Nephron progenitor cell (in vitro differentiated cells): ENCODE measurements around the gene SLC35E3.
"Not testable (repeated sequence)": the region's sequence is repeated elsewhere in the genome, so short reads cannot be mapped to it uniquely, and the experiment has no call there.

ENCODE experiments used
- DNase-seq: peaks from one replicate; pipeline ENCODE4 v3.0.0; 2021
- H3K27ac Mint-ChIP-seq: 2 replicates; pipeline ENCODE4 v1.8.0; 2021; ENCODE audit warnings: mild to moderate bottlenecking, moderate library complexity, mixed read lengths
- H3K27me3 Mint-ChIP-seq: 2 replicates; pipeline ENCODE4 v1.8.0; 2021; ENCODE audit warnings: mild to moderate bottlenecking, low read depth, mixed read lengths; ENCODE audit not compliant: poor library complexity
- H3K36me3 Mint-ChIP-seq: 2 replicates; pipeline ENCODE4 v1.8.0; 2021; ENCODE audit warnings: low read depth, mixed read lengths
- H3K4me1 Mint-ChIP-seq: 2 replicates; pipeline ENCODE4 v1.8.0; 2021; ENCODE audit warnings: mixed read lengths
- H3K4me3 Mint-ChIP-seq: 2 replicates; pipeline ENCODE4 v1.8.0; 2021; ENCODE audit warnings: mild to moderate bottlenecking, moderate library complexity, mixed read lengths
- H3K9me3 Mint-ChIP-seq: 2 replicates; pipeline ENCODE4 v1.8.0; 2021; ENCODE audit warnings: mild to moderate bottlenecking, moderate library complexity, mixed read lengths
- TF ChIP-seq, protein P1 (sequence below): fragments of 200-600 bp; sonication (generic); IDR thresholded peaks from 2 replicates; pipeline ENCODE4 v1.5.0; 2021; ENCODE audit warnings: antibody characterized with exemption

SLC35E3 gene

DNA sequence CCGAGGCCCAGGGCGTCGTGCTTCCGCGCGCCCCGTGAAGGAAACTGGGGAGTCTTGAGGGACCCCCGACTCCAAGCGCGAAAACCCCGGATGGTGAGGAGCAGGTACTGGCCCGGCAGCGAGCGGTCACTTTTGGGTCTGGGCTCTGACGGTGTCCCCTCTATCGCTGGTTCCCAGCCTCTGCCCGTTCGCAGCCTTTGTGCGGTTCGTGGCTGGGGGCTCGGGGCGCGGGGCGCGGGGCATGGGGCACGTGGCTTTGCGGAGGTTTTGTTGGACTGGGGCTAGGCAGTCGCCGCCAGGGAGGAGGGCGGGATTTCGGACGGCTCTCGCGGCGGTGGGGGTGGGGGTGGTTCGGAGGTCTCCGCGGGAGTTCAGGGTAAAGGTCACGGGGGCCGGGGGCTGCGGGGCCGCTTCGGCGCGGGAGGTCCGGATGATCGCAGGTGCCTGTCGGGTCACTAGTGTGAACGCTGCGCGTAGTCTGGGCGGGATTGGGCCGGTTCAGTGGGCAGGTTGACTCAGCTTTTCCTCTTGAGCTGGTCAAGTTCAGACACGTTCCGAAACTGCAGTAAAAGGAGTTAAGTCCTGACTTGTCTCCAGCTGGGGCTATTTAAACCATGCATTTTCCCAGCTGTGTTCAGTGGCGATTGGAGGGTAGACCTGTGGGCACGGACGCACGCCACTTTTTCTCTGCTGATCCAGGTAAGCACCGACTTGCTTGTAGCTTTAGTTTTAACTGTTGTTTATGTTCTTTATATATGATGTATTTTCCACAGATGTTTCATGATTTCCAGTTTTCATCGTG lies 62.6 kb downstream of the SLC35E3 start:
- Mint-ChIP-seq H3K4me1 (peaks cover 39% of the 10 kb centered on the region), H3K9me3 (no peaks in the 10 kb centered on the region), H3K36me3 (peaks cover 40% of the 10 kb centered on the region), H3K27me3 (no peaks in the 10 kb centered on the region), H3K4me3 (peak overlapping the region; percentile 92), H3K27ac (peak overlapping the region; percentile 98)
- peak; percentile 78 for DNase-seq
- TF ChIP-seq, protein P1, sequence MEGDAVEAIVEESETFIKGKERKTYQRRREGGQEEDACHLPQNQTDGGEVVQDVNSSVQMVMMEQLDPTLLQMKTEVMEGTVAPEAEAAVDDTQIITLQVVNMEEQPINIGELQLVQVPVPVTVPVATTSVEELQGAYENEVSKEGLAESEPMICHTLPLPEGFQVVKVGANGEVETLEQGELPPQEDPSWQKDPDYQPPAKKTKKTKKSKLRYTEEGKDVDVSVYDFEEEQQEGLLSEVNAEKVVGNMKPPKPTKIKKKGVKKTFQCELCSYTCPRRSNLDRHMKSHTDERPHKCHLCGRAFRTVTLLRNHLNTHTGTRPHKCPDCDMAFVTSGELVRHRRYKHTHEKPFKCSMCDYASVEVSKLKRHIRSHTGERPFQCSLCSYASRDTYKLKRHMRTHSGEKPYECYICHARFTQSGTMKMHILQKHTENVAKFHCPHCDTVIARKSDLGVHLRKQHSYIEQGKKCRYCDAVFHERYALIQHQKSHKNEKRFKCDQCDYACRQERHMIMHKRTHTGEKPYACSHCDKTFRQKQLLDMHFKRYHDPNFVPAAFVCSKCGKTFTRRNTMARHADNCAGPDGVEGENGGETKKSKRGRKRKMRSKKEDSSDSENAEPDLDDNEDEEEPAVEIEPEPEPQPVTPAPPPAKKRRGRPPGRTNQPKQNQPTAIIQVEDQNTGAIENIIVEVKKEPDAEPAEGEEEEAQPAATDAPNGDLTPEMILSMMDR = no peak

DNA sequence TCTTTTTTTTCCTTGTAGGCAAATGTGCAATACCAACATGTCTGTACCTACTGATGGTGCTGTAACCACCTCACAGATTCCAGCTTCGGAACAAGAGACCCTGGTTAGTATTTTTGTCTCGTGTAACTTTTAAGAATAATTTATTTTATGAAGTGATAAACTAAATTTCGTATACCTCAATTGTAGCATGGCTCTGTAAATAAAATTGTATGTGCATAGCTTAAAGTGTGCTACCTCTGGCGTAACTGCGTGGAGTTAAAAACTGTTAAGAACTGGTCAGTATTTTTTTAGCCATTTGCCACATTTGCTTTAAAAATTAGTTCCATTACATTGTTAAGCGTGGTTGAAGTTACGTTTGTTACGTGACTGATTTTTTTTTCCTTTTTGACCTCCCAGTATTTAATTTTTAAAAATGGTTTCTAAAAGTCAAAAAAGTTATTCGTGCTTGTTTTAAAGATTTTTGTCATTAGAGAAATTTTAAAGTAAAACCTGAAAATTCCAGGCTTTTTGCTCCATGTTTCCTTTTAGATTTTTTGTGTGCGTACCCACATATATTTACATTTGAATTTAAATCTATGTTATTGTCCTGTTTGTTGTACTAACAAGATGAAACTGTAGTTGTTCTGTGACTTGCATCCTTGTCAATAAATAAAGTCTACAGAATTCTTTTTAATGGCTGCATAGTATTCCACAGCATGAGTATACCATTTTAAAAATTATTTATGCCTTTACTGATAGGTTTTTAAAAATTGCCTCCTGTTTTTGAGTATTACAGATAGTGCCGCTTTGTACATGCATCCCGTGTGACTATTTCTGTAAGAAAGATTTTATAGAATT lies 63.4 kb downstream of the SLC35E3 start:
- no peaks in the 10 kb centered on the region for H3K9me3 Mint-ChIP-seq
- peaks cover 44% of the 10 kb centered on the region for H3K36me3 Mint-ChIP-seq
- no peaks in the 10 kb centered on the region for H3K27me3 Mint-ChIP-seq
- peak overlapping the region; percentile 92 for H3K4me3 Mint-ChIP-seq
- H3K4me1 Mint-ChIP-seq = peaks cover 39% of the 10 kb centered on the region
- no peak for DNase-seq
- TF ChIP-seq, protein P1 = no peak
- peak overlapping the region; percentile 98 for H3K27ac Mint-ChIP-seq

DNA sequence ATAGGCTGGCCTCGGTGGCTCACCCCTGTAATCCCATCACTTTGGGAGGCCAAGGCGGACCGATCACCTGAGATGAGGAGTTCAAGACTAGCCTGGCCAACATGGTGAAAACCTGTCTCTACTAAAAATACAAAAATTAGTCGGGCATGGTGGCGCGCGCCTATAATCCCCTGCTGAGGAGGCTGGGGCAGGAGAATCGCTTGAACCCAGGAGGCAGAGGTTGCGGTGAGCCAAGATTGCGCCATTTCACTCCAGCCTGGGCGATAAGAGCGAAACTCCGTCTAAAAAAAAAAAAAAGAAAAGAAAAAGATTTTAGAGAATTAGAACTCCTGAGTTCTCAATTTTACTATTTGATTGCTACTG lies 64.0 kb downstream of the SLC35E3 start:
- Mint-ChIP-seq H3K36me3 (peaks cover 46% of the 10 kb centered on the region), H3K4me3 (peak overlapping the region; percentile 92), H3K4me1 (peaks cover 45% of the 10 kb centered on the region)
- H3K9me3 Mint-ChIP-seq, H3K27ac Mint-ChIP-seq, DNase-seq, H3K27me3 Mint-ChIP-seq: not testable (repeated sequence)

DNA sequence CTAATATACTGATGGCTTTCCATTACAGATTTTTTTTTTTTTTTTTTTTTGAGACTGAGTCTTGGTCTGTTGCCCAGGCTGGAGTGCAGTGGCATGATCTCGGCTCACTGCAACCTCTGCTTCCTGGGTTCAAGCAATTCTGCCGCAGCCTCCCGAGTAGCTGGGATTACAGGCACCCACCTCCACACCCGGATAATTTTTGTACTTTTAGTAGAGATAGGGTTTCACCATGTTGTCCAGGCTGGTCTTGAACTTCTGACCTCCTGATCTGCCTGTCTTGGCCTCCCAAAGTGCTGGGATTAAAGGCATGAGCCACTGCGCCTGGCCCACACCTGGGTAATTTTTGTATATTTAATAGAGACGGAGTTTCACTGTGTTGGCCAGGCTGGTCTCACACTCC lies 65.6 kb downstream of the SLC35E3 start:
- not testable (repeated sequence) for H3K27ac Mint-ChIP-seq, DNase-seq, H3K27me3 Mint-ChIP-seq, H3K9me3 Mint-ChIP-seq
- H3K4me3 Mint-ChIP-seq = peak overlapping the region; percentile 70
- peaks cover 56% of the 10 kb centered on the region for H3K36me3 Mint-ChIP-seq
- H3K4me1 Mint-ChIP-seq = peaks cover 41% of the 10 kb centered on the region

DNA sequence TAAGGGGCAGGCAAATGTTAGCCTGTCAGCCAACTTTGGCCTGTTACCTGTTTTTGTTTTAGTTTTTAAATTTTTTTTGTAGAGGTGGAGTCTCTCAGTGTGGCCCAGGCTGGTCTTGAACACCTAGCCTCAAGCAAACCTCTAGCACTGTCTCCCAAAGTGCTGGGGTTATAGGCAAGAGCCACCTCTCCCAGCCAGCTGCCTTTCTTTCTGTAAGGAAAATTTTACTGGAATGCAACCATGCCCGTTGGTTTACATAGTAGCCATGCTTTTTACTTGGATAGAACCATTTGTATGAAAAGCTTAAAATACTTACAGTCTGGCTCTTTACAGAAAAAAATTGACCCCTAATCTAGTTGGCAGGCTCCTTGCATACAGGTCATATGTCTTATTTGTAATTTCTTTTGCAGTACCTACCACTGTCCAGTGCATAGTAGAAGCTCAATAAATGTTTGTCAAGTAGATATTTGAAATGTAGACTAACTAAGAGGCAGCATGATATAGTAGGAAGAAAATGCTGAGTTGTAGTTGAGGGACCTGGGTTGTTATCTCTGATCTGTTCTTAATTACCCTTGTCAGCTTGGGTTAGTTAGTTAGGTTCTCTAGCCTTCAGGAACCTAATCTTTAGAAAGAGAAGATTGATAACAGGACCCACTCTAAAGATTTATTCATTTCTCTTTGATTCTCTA lies 66.7 kb downstream of the SLC35E3 start:
- no peak overlapping the region for H3K4me3 Mint-ChIP-seq
- DNase-seq = no peak
- H3K9me3 Mint-ChIP-seq = no peaks in the 10 kb centered on the region
- H3K27me3 Mint-ChIP-seq = no peaks in the 10 kb centered on the region
- H3K36me3 Mint-ChIP-seq = peaks cover 64% of the 10 kb centered on the region
- peaks cover 37% of the 10 kb centered on the region for H3K4me1 Mint-ChIP-seq
- peak overlapping the region; percentile 31 for H3K27ac Mint-ChIP-seq
- TF ChIP-seq, protein P1 = no peak

DNA sequence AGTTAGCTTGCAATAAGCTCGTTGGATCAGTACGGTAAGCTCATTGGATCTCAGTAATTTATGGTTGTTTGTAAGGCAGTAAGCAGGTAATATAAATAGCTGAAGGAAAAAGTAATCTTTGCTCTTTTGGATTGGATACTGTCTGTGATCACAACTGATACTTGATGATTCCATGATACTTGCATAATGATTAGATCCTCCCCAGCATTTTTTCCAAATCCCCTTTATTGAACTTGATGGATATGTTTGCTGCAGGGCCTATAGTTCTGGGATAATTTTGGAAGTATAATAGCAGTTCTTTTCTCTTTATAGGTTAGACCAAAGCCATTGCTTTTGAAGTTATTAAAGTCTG lies 67.2 kb downstream of the SLC35E3 start:
- no peak overlapping the region for H3K4me3 Mint-ChIP-seq
- TF ChIP-seq, protein P1 = no peak
- peaks cover 64% of the 10 kb centered on the region for H3K36me3 Mint-ChIP-seq
- no peaks in the 10 kb centered on the region for H3K27me3 Mint-ChIP-seq
- H3K27ac Mint-ChIP-seq = no peak overlapping the region
- no peaks in the 10 kb centered on the region for H3K9me3 Mint-ChIP-seq
- no peak for DNase-seq
- H3K4me1 Mint-ChIP-seq = peaks cover 37% of the 10 kb centered on the region
